EH (cell line): ENCODE measurements around the gene TLR6.
"Not testable (repeated sequence)": the region's sequence is repeated elsewhere in the genome, so short reads cannot be mapped to it uniquely, and the experiment has no call there.

Experiments
- DNase-seq: peaks from one replicate; pipeline ENCODE4 v3.0.0-alpha.2; 2015; ENCODE audit warnings: low read depth

The TLR6 gene

DNA sequence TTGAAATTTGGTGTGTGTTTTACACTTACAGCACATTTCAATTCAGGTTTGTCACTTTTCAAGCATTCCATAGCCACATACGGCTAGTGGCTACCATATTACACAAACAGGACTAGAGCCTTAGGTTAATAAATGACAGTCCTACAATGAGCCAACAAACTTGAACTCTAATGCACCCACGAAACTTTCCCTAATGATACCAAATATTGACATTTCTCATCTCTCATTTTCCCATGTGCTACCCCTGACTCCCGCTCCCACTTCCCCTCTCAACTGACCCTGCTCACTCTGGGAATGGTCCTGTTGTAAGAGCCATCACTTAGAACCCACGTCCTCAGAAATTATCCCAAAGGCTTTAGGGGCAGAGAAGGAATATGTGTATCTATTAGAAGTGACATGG lies 68.9 kb downstream of the TLR6 start:
- no peak for DNase-seq

DNA sequence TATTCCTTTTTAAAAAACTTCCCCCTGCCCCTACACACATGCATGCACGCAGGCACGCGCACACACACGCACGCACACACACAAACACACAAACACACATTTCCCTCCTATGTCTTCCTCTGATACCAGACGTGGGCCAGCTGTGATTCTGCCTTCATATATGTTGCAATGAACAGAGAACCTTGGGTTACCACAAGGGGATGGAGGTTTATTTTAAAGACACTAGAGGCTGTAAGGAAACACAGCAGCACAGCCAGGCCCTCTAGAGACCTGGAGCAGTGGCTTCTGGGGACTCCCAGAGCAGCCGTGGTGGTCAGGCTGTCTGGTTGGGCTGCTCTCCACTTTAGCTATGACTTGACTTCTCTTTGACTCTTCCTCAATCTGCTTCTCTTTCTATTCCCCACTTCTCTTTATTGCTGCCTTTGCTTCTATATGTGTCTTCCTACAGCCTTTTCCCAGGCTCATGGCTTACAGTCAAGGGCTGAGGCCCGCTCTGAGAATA lies 70.7 kb downstream of the TLR6 start:
- DNase-seq, result no peak

DNA sequence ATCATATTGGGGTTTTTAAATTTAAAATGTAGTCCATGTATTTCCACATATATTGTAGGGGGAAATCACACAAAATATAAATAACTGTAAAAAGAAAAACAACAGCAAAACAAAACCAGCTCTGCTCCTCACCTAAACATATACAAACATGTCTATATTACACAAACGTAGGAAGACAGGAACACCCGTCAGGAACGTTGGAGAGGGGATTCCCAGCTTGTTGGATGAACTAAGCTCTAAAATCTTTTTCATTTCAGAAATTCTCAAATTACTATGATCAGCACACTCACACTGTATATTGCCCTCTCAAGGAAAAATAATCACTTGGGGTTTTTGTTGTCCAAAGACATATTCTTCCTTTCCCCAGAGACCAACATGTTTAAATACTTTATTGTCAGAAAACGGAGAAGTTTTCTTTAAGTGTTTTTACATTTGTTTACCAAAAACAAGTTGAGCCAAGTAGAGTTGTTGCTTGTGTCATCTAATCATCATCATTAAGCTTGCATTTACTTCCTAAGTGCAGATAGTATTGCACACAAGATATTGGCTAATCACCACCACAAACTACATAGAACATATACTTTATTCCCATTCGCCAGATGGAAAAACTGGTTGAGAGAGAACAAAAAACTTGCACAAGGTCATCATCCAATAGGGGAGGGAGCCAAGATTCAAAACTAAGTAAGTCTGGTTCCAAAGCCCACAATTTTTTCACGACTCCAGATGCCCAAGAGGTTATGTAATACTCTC lies 71.4 kb downstream of the TLR6 start:
- no peak for DNase-seq

DNA sequence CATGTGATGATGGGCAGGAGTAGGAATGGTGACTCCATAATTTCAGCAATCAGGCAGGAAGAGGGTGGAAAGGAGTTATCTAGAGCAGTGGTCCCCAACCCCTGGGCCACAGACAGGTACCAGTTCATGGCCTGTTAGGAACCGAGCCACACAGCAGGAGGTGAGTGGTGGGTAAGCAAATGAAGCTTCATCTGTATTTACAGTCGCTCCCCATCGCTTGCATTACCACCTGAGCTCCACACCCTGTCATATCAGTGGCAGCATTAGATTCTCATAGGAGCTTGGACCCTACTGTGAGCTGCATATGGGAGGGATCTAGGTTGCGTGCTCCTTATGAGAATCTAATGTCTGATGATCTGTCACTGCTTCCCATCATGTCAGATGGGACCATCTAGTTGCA lies 72.5 kb downstream of the TLR6 start:
- DNase-seq, result no peak

DNA sequence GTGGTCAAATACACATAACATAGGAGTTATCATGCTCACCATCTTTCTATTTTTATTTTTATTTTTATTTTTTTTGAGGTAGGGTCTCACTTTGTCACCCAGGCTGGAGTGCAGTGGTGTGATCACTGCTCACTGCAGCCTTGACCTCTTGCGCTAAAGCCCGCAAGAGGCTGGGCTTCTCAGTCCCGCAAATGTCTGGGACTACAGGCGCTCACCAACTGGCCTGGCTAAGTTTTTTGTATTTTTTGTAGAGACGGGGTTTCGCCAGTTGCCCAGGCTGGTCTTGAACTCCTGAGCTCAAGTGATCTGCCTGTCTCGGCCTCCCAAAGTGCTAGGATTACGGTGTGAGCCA lies 73.5 kb downstream of the TLR6 start:
- DNase-seq, result no peak

DNA sequence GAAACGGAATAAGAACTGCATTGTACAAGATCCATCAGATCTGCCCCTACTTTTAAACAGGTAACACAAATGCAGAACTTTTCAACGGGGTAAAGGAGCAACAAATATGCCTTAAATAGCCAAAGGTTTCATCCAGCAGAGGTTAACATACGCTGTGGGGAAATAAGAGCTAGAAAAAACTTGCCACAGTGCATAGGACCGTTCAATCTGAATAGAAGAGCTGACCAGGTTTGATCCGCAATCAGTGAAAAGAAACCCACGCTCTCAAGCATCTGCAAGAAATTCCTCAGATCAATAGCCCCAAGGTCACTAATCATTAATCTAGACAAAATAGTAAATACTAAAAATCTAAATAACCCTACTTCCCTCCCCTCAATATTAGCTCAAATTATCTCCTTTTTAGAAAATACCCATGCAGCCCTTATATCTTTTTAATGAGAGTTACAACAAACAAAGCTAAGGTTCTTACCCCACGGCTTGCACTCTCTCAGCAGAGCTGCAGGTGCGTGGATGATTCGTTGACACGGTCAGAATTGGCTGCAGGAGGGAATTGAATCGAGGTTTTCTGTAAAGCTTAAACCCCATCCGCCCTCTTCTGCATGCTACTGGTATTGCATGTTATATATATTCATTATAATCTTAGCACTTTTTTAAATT lies 74.0 kb downstream of the TLR6 start, which contains the start of gene TLR10:
Gene TLR10 (minus strand): TSS at position 539 of the 657 bp plus-strand sequence. CDS start 7,400 bp downstream, outside the sequence.
- peak; percentile 53 for DNase-seq

DNA sequence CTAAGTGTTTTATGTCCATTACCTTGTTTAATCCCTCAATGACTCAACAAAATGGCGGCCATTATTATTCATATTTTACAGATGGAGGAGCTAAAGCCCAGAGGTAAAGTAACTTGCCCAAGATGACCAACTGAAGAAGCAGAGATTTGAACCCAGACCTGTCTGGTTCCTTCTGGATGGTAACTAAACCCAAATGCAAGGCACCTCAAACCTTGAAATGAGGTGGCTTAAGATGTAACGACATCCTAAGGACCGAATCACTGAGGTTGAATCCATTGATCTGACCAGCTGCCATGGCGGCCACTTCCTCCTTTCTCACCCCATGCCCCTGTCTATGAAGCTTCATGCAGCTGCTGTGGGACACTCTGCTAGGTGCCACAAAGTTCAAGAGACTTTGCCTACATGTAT lies 74.8 kb downstream of the TLR6 start:
- DNase-seq, result no peak

DNA sequence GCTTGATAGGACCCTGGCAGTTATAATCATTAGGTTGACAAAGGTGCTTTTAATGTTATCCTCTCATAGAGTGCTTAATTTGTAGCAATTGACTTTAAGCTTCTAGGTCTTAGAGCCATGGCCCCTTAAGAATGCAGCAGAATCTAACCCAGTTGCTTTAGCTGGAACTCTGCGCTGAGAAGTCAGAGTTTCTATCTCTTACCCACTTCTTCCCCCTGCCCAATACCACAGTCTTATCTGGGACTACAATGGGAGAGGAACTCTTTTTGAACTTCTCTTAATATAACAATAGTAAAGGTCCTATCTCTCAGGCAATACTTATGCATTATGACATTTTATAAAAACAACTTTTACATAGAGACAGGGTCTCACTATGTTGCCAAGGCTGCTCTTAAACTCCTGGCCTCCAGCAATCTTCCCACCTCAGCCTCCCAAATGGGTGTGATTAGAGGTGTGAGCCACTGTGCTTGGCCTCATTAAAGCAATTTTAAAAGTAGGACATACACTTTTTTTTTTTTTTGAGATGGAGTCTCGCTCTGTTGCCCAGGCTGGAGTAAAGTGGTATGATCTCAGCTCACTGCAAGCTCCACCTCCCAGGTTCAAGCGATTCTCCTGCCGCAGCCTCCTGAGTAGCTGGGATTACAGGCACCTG lies 75.7 kb downstream of the TLR6 start:
- DNase-seq, result no peak

DNA sequence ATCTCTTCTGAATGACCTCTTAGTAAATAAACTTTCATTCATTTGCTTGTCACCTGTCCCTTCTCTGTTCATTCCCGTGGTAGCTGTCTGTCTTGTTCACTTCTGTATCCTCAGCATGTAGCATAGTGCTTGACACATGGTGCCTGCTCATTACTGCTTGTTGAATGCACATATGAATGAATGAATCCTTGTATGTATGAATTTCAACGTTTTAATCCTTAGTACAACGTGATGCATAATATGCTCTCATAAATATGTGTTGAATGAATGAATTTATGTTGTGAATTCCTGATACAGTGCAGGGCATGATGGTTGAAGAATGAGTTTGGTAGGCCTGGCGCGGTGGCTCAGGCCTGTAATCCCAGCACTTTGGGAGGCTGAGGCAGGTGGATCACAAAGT lies 76.8 kb downstream of the TLR6 start:
- no peak for DNase-seq

DNA sequence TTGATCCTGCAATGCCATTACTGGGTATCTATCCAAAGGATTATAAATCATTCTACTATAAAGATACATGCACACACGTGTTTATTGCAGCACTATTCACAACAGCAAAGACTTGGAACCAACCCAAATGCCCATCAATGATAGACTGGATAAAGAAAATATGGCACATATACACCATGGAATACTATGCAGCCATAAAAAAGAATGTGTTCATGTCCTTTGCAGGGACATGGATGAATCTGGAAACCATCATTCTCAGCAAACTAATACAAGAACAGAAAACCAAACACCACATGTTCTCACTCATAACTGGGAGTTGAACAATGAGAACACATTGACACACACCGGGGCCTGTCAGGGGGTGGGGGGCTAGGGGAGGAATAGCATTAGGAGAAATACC lies 78.7 kb downstream of the TLR6 start:
- DNase-seq, result not testable (repeated sequence)

DNA sequence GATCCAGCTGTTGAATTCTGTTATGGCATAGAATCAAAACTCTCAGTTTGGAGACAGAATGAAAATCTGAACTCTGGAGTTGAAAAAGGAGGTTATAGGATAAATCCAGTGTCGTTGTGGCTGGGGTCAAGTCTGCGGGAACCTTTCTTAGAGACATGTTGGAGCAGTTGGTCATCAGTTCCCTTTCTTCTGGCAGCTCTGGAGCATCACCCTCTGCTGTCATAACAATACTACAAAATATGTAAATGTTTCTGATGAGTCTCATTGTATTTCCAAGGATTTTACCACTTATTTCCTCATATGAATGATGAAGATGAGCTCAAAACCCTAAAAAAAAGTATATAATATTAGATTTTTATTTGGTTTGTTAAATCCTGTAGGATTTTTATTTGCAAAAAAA lies 81.3 kb downstream of the TLR6 start:
- DNase-seq, result no peak

DNA sequence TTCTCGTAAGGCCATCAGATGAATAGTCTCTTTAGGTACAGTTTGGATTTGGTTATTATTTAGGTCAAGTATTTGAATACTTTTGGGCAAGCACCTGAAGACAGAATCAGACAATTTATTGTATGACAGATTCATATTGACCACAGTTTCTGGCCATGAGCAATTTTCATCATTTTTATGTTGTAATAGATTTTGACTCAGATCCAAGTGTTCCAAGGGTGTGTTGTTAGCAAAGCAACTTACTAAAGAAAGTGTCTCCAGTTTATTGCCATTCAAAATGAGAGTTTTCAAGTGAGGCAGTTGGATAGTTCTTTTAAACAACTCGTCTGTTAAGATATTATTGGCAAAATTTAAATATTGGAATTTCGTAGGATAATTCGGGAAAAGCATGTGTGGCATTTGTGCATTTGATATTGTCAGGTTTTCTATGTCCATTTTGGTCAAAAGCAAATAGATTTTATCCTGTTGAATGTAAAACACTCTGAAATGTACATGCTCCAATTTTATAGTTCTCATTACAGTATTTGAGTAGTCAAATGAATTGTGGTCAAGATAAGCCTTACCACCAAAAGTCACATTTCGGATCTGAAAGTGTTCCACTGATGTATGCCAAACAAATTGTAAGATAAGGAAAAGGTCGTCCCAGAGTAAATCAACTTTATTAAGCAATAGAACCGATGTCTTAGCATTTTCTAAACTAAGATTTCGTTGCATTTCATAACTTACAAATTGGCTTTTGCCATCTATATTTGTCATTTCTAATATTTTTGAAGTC lies 82.2 kb downstream of the TLR6 start:
- DNase-seq, result no peak
